Measurements from ENCODE around the gene NLRP7.

GRCh38 chr19:54883228-54883627, 64.1 kb downstream of the NLRP7 start:
- no peak for TF ChIP-seq CTCF (IDR thresholded peaks at IDR 0.05; ENCODE audit: insufficient read depth, low read length)
- TF ChIP-seq POLR2AphosphoS5 (IDR thresholded peaks at IDR 0.05; ENCODE audit: low read depth): no peak
- TF ChIP-seq REST (IDR thresholded peaks at IDR 0.05; ENCODE audit: insufficient replicate concordance, low read depth): no peak
- TF ChIP-seq GABPA (IDR thresholded peaks at IDR 0.05; ENCODE audit: low read depth): no peak
- TF ChIP-seq SPI1 (IDR thresholded peaks at IDR 0.05; ENCODE audit: borderline replicate concordance, low read depth): no peak
